ENCODE data around the gene ANKRD33B. TPM values are rescaled to one million over a fixed set of nuclear protein-coding genes. Genes with fewer than 3 reads are reported as not detected.

Gene ANKRD33B
- total and polyA plus RNA-seq, 9 donors = 1.1 to 1.9 (median 1.5) TPM

DNA sequence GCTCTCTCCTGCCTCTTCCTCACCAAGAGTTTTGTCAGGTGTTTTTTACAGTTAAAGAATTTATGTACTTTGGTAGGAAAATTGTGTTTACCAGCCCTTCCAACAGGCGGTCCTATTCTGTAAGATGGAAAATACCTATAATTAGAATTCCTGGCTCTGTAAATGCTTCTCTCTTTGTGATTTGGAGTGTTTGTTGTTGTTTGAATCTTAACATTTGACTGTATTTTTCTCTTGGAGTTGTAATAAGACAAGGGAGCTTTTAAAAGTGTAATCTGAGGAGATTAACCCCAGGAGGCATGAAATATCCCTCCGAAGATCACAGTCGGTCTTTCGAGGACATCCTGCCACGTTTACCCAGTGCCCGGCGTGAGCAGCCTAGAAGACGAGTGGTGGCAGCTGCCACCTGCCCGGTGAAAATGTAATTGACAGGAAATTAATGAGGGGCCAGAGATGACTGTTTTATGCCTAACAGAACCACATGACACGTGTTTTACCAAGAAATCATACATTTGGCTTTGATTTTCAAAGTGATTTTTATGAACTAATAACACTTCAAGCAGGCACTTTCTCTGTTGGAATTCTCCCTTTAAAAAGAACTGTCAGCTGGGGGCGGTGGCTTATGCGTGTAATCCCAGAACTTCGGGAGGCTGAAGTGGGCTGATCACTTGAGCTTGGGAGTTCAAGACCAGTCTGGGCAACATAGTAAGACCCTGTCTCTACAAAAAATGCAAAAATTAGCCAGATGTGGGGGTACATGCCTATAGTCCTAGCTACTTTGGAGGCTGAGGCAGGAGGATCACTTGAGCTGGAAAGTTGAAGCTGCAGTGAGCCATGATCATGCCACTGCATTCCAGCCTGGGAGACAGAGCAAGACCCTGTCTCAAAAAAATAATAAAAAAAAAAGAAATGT lies 20.0 kb downstream of the ANKRD33B start:
- WGBS (ENCODE audit: insufficient coverage) = 36% methylated on average over 10 of the region's 13 CpGs
- DNase-seq = peak; percentile 37
- Histone ChIP-seq H3K27me3 (ENCODE audit: control insufficient read depth, insufficient read depth, low read length) (peaks cover 4% of the 10 kb centered on the region), H3K9me3 (replicated peaks; ENCODE audit: control insufficient read depth, low read depth, low read length) (no peaks in the 10 kb centered on the region), H3K4me1 (ENCODE audit: control insufficient read depth, insufficient read depth, low read length) (peaks cover 11% of the 10 kb centered on the region), H3K36me3 (ENCODE audit: control insufficient read depth, insufficient read depth, low read length) (no peaks in the 10 kb centered on the region), H3K4me3 (ENCODE audit: low read length) (no peak overlapping the region), H3K27ac (ENCODE audit: low read length) (no peak overlapping the region)

- H3K9me3 ChIP-seq (replicated peaks; ENCODE audit: control insufficient read depth, low read depth, low read length) = no peaks in the 10 kb centered on the region
Observed at GRCh38 chr5:10584714-10585517, 21.0 kb downstream of the ANKRD33B start.

GRCh38 chr5:10585518-10585915 lies 21.6 kb downstream of the ANKRD33B start:
- no peak overlapping the region for H3K27ac ChIP-seq (ENCODE audit: low read length)
- no peaks in the 10 kb centered on the region for H3K36me3 ChIP-seq (ENCODE audit: control insufficient read depth, insufficient read depth, low read length)
- H3K4me1 ChIP-seq (ENCODE audit: control insufficient read depth, insufficient read depth, low read length) = peaks cover 11% of the 10 kb centered on the region
- H3K9me3 ChIP-seq (replicated peaks; ENCODE audit: control insufficient read depth, low read depth, low read length) = no peaks in the 10 kb centered on the region
- DNase-seq = no peak
- H3K27me3 ChIP-seq (ENCODE audit: control insufficient read depth, insufficient read depth, low read length) = peaks cover 4% of the 10 kb centered on the region
- 91% methylated on average over 4 of the region's 5 CpGs for WGBS (ENCODE audit: insufficient coverage)
- no peak overlapping the region for H3K4me3 ChIP-seq (ENCODE audit: low read length)

More at GRCh38 chr5:10584714-10585517, 21.0 kb downstream of the ANKRD33B start:
- WGBS (ENCODE audit: insufficient coverage) = 69% methylated on average over 4 of the region's 8 CpGs
- H3K27me3 ChIP-seq (ENCODE audit: control insufficient read depth, insufficient read depth, low read length) = peaks cover 6% of the 10 kb centered on the region
- no peak for DNase-seq
- H3K27ac ChIP-seq (ENCODE audit: low read length) = no peak overlapping the region
- no peak overlapping the region for H3K4me3 ChIP-seq (ENCODE audit: low read length)
- no peaks in the 10 kb centered on the region for H3K36me3 ChIP-seq (ENCODE audit: control insufficient read depth, insufficient read depth, low read length)
- peaks cover 11% of the 10 kb centered on the region for H3K4me1 ChIP-seq (ENCODE audit: control insufficient read depth, insufficient read depth, low read length)

DNA sequence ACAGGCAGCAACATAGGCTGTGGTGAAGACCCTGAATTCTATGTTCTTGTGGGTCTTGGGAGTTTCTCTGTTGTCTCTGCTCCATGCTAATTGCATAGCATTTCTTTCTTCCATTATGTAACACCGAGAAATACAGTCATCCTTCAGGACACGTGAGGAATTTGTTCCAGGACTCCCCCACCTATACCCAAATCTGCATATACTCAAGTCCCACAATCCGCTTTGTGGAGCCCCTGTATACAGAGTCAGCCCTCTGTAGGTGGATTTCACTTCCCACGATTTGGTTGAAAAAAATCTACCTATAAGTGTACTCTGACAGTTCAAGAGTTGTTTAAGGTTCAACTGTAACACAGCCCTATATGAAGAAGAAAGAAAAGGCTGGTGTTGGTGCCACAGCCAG lies 22.1 kb downstream of the ANKRD33B start:
- H3K27me3 ChIP-seq (ENCODE audit: control insufficient read depth, insufficient read depth, low read length) = peaks cover 4% of the 10 kb centered on the region
- H3K4me1 ChIP-seq (ENCODE audit: control insufficient read depth, insufficient read depth, low read length) = peaks cover 11% of the 10 kb centered on the region
- DNase-seq = no peak
- no CpG with 5 or more reads among the region's 4 CpGs for WGBS (ENCODE audit: insufficient coverage)
- H3K4me3 ChIP-seq (ENCODE audit: low read length) = no peak overlapping the region
- H3K9me3 ChIP-seq (replicated peaks; ENCODE audit: control insufficient read depth, low read depth, low read length) = no peaks in the 10 kb centered on the region
- no peak overlapping the region for H3K27ac ChIP-seq (ENCODE audit: low read length)
- H3K36me3 ChIP-seq (ENCODE audit: control insufficient read depth, insufficient read depth, low read length) = no peaks in the 10 kb centered on the region

DNA sequence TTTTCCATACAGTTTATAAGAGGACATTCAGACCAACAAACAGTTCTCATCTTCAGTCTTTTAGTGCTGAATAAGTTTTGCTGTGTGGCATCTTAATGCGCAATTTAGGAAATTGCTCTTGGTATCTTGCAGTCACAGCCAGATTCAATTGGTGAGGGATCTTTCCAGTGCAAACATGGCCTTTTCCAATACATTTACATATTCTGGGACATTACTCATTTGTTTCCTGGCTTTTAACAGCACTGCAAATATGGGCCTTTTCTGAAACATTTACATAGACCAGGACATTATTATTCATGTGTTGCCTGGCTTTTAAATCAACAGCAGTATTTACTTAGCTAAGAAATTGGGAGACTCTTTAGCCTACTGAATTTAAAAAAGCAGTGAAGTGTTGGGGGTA lies 22.7 kb downstream of the ANKRD33B start:
- H3K27me3 ChIP-seq (ENCODE audit: control insufficient read depth, insufficient read depth, low read length) = peaks cover 4% of the 10 kb centered on the region
- H3K36me3 ChIP-seq (ENCODE audit: control insufficient read depth, insufficient read depth, low read length) = no peaks in the 10 kb centered on the region
- peaks cover 11% of the 10 kb centered on the region for H3K4me1 ChIP-seq (ENCODE audit: control insufficient read depth, insufficient read depth, low read length)
- WGBS (ENCODE audit: insufficient coverage) = 100% methylated on average over 1 of the region's 1 CpG
- no peak overlapping the region for H3K27ac ChIP-seq (ENCODE audit: low read length)
- DNase-seq = no peak
- H3K9me3 ChIP-seq (replicated peaks; ENCODE audit: control insufficient read depth, low read depth, low read length) = no peaks in the 10 kb centered on the region
- no peak overlapping the region for H3K4me3 ChIP-seq (ENCODE audit: low read length)

- Histone ChIP-seq H3K4me1 (ENCODE audit: control insufficient read depth, insufficient read depth, low read length) (peaks cover 11% of the 10 kb centered on the region), H3K27ac (ENCODE audit: low read length) (no peak overlapping the region)
- WGBS (ENCODE audit: insufficient coverage) = no CpG with 5 or more reads among the region's 8 CpGs
Observed at GRCh38 chr5:10588109-10588775, 24.4 kb downstream of the ANKRD33B start.

GRCh38 chr5:10588779-10589447 lies 25.0 kb downstream of the ANKRD33B start:
- Histone ChIP-seq H3K27ac (ENCODE audit: low read length) (no peak overlapping the region), H3K4me3 (ENCODE audit: low read length) (no peak overlapping the region)

More at GRCh38 chr5:10588109-10588775, 24.4 kb downstream of the ANKRD33B start:
- Histone ChIP-seq H3K27me3 (ENCODE audit: control insufficient read depth, insufficient read depth, low read length) (peaks cover 2% of the 10 kb centered on the region), H3K9me3 (replicated peaks; ENCODE audit: control insufficient read depth, low read depth, low read length) (no peaks in the 10 kb centered on the region), H3K36me3 (ENCODE audit: control insufficient read depth, insufficient read depth, low read length) (no peaks in the 10 kb centered on the region), H3K4me3 (ENCODE audit: low read length) (no peak overlapping the region)
- DNase-seq = no peak

DNA sequence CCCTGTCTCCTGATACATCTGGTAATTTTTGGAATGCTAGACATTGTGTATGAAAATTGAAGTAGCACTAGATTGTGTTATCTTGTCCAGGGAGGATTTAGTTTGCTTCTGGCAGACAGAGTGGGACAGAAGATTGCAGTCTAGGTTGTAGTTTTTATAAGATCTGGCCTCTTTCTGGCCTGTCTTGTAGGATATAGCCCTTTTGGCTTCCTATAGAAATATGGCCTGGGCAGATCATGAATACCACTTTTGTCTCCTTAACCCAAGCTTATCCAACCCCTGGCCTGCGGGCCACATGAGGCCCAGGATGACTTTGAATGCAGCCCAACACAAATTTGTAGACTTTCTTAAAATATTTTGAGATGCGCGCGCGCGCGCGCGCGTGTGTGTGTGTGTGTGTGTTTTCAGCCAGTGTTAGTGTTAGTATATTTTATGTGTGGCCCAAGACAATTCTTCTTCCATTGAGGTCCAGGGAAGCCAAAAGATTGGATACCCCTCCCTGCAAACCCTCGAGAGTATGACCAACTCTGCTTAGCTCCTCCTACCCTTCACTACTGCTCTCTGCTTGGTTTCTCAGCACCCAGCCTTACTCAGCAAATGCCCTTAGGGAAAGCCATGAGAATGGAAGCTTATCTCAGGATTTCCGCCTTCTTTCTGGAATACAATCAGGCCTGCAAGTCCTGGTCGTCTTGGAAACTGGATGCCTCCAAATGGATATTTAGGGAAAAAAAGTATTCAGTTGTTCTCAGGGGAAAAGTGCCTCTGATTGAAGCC lies 26.5 kb downstream of the ANKRD33B start:
- Histone ChIP-seq H3K36me3 (ENCODE audit: control insufficient read depth, insufficient read depth, low read length) (no peaks in the 10 kb centered on the region), H3K27ac (ENCODE audit: low read length) (peak overlapping the region; percentile 37), H3K27me3 (ENCODE audit: control insufficient read depth, insufficient read depth, low read length) (peaks cover 2% of the 10 kb centered on the region), H3K4me1 (ENCODE audit: control insufficient read depth, insufficient read depth, low read length) (peaks cover 9% of the 10 kb centered on the region), H3K4me3 (ENCODE audit: low read length) (no peak overlapping the region), H3K9me3 (replicated peaks; ENCODE audit: control insufficient read depth, low read depth, low read length) (no peaks in the 10 kb centered on the region)
- 59% methylated on average over 2 of the region's 13 CpGs for WGBS (ENCODE audit: insufficient coverage)
- DNase-seq = peak; percentile 59

More at GRCh38 chr5:10588779-10589447, 25.0 kb downstream of the ANKRD33B start:
- Histone ChIP-seq H3K36me3 (ENCODE audit: control insufficient read depth, insufficient read depth, low read length) (no peaks in the 10 kb centered on the region), H3K27me3 (ENCODE audit: control insufficient read depth, insufficient read depth, low read length) (peaks cover 2% of the 10 kb centered on the region), H3K4me1 (ENCODE audit: control insufficient read depth, insufficient read depth, low read length) (peaks cover 5% of the 10 kb centered on the region), H3K9me3 (replicated peaks; ENCODE audit: control insufficient read depth, low read depth, low read length) (no peaks in the 10 kb centered on the region)
- WGBS (ENCODE audit: insufficient coverage) = 53% methylated on average over 6 of the region's 11 CpGs
- DNase-seq = no peak

DNA sequence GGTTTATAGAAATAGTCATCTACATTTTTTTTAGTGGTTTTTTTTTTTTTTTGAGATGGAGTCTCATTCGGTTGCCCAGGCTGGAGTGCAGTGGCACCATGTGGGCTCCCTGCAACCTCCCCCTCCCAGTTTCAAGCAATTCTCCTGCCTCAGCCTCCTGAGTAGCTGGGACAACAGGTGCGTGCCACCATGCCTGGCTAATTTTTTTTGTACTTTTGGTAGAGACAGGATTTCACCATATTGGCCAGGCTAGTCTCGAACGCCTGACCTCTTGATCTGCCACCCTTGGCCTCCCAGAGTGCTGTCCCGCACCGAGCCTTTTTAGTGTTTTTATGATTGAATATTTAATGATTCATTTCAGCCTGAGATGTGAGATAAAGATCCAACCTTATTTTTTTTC lies 27.3 kb downstream of the ANKRD33B start:
- Histone ChIP-seq H3K27me3 (ENCODE audit: control insufficient read depth, insufficient read depth, low read length) (peaks cover 2% of the 10 kb centered on the region), H3K36me3 (ENCODE audit: control insufficient read depth, insufficient read depth, low read length) (no peaks in the 10 kb centered on the region), H3K9me3 (replicated peaks; ENCODE audit: control insufficient read depth, low read depth, low read length) (no peaks in the 10 kb centered on the region), H3K27ac (ENCODE audit: low read length) (no peak overlapping the region), H3K4me1 (ENCODE audit: control insufficient read depth, insufficient read depth, low read length) (peaks cover 13% of the 10 kb centered on the region), H3K4me3 (ENCODE audit: low read length) (no peak overlapping the region)
- DNase-seq = no peak
- WGBS (ENCODE audit: insufficient coverage) = no CpG with 5 or more reads among the region's 6 CpGs

Data from muscle of leg (tissue), 11 donors.